H1 (cell line): ENCODE data around the gene SBF2. TPM values are rescaled to one million over a fixed set of nuclear protein-coding genes. Genes with fewer than 3 reads are reported as not detected.

Experiments
- CTCF ChIA-PET: fragments of 300-600 bp; sonication (Branson Sonifier 250); formaldehyde crosslinking; loops from one replicate; lab custom pipeline; 2021; ENCODE audit not compliant: partially characterized antibody; lab: Charles Lee
- POLR2A ChIA-PET: fragments of 300-600 bp; sonication (Branson Sonifier 250); formaldehyde crosslinking; loops from one replicate; lab custom pipeline; 2021; ENCODE audit warnings: inconsistent platforms; ENCODE audit not compliant: partially characterized antibody; lab: Charles Lee
- DNase-seq, 2 experiments: peaks; one replicate each; pipeline versions ENCODE4 v3.0.0 to v3.0.0-alpha.2; 2010 to 2022; ENCODE audit warnings: low spot score in 2 of 2, low read depth in 1 of 2, mixed read lengths in 1 of 2
- FAIRE-seq: peaks from 2 replicates; lab custom pipeline; 2011; peaks lifted over from hg19 to GRCh38; lab: Jason Lieb, UNC
- H2AFZ ChIP-seq: 2 replicates; pipeline ENCODE4 v1.8.1; 2012; ENCODE audit warnings: low read length, inconsistent platforms
- H2AK5ac ChIP-seq: 2 replicates; pipeline ENCODE4 v1.6.1; 2013; ENCODE audit warnings: low read depth, low read length
- H2BK120ac ChIP-seq: replicated peaks from 2 replicates; pipeline ENCODE3; 2013; ENCODE audit warnings: low read depth, low read length, inconsistent platforms
- H2BK12ac ChIP-seq: 2 replicates; pipeline ENCODE4 v1.6.1; 2013; ENCODE audit warnings: low read depth, low read length
- H2BK15ac ChIP-seq: 2 replicates; pipeline ENCODE4 v1.6.1; 2013; ENCODE audit warnings: low read length
- H2BK20ac ChIP-seq: 2 replicates; pipeline ENCODE4 v1.6.1; 2013; ENCODE audit warnings: low read length
- H2BK5ac ChIP-seq: 2 replicates; pipeline ENCODE4 v1.6.1; 2013; ENCODE audit warnings: low read depth, low read length
- H3K14ac ChIP-seq: 2 replicates; pipeline ENCODE4 v1.6.1; 2013; ENCODE audit warnings: inconsistent platforms; ENCODE audit not compliant: insufficient read length
- H3K18ac ChIP-seq: 2 replicates; pipeline ENCODE4 v1.6.1; 2013; ENCODE audit warnings: low read length; ENCODE audit errors: extremely low read depth
- H3K23ac ChIP-seq: 2 replicates; pipeline ENCODE4 v1.6.1; 2013; ENCODE audit warnings: inconsistent platforms; ENCODE audit not compliant: insufficient read length
- H3K23me2 ChIP-seq: 2 replicates; pipeline ENCODE4 v1.6.1; 2013; ENCODE audit warnings: low read depth, low read length
- H3K27ac ChIP-seq: 2 replicates; pipeline ENCODE4 v1.6.1; 2011; ENCODE audit warnings: low read depth, low read length, inconsistent platforms
- H3K27me3 ChIP-seq, 4 experiments: replicated peaks in 1 of 4; 1 replicate in 1 of 4; 2 replicates in 3 of 4; pipeline versions ENCODE4 v1.6.1 to v1.8.1; 2011 to 2013; ENCODE audit warnings: low read length in 3 of 4, mild to moderate bottlenecking in 3 of 4, inconsistent platforms in 2 of 4, mixed read lengths in 2 of 4, moderate library complexity in 1 of 4; ENCODE audit not compliant: control insufficient read depth in 3 of 4, insufficient read depth in 3 of 4; ENCODE audit errors: extremely low read depth in 1 of 4
- H3K36me3 ChIP-seq, 4 experiments: 2 replicates each; pipeline versions ENCODE4 v1.6.1 to v1.8.1; 2011 to 2013; ENCODE audit warnings: mild to moderate bottlenecking in 4 of 4, low read length in 3 of 4, moderate library complexity in 2 of 4, control low read depth in 1 of 4, inconsistent platforms in 1 of 4; ENCODE audit not compliant: insufficient read depth in 4 of 4, control insufficient read depth in 2 of 4
- H3K4ac ChIP-seq: replicated peaks from 2 replicates; pipeline ENCODE3; 2013; ENCODE audit warnings: low read length, low read depth, mixed read lengths, inconsistent platforms; ENCODE audit not compliant: insufficient read length
- H3K4me1 ChIP-seq, 4 experiments: replicated peaks in 1 of 4; 1 replicate in 1 of 4; 2 replicates in 3 of 4; pipeline versions ENCODE4 v1.6.1 to v1.8.1; 2011 to 2013; ENCODE audit warnings: low read length in 3 of 4, inconsistent platforms in 2 of 4, mixed read lengths in 1 of 4; ENCODE audit not compliant: insufficient read depth in 4 of 4, control insufficient read depth in 3 of 4
- H3K4me2 ChIP-seq, 2 experiments: 2 replicates each; pipeline versions ENCODE4 v1.6.1 to v1.8.1; 2011 to 2013; ENCODE audit warnings: low read depth in 2 of 2, low read length in 2 of 2, control low read depth in 1 of 2, inconsistent platforms in 1 of 2, mild to moderate bottlenecking in 1 of 2; ENCODE audit not compliant: insufficient read depth in 1 of 2
- H3K4me3 ChIP-seq, 4 experiments: fragments of 200-600, 300-600 bp in 1 of 4; sonication (generic), shearing (Covaris generic), sonication (Bioruptor Twin) in 1 of 4; 2 replicates each; pipeline versions ENCODE4 v1.5.1 to v1.8.1; 2011 to 2016; ENCODE audit warnings: low read length in 4 of 4, low read depth in 3 of 4, control low read depth in 2 of 4, inconsistent platforms in 2 of 4, mild to moderate bottlenecking in 2 of 4, mixed read lengths in 1 of 4, moderate library complexity in 1 of 4; ENCODE audit not compliant: insufficient read depth in 2 of 4; ENCODE audit errors: extremely low read depth in 1 of 4
- H3K56ac ChIP-seq: replicated peaks from 2 replicates; pipeline ENCODE3; 2013; ENCODE audit warnings: low read depth, mild to moderate bottlenecking, mixed read lengths, low read length, inconsistent platforms; ENCODE audit not compliant: insufficient read length
- H3K79me1 ChIP-seq: 2 replicates; pipeline ENCODE4 v1.6.1; 2013; ENCODE audit warnings: low read depth, low read length, control low read depth
- H3K79me2 ChIP-seq, 2 experiments: 2 replicates each; pipeline versions ENCODE4 v1.6.1 to v1.8.1; 2012 to 2013; ENCODE audit warnings: low read length in 2 of 2, mild to moderate bottlenecking in 2 of 2, inconsistent platforms in 1 of 2; ENCODE audit not compliant: insufficient read depth in 2 of 2, control insufficient read depth in 1 of 2
- H3K9ac ChIP-seq, 4 experiments: replicated peaks in 1 of 4; 1 replicate in 1 of 4; 2 replicates in 3 of 4; pipeline versions ENCODE4 v1.6.1 to v1.8.1; 2011 to 2013; ENCODE audit warnings: low read depth in 3 of 4, low read length in 3 of 4, control low read depth in 2 of 4, mild to moderate bottlenecking in 2 of 4, moderate library complexity in 2 of 4, inconsistent platforms in 1 of 4; ENCODE audit errors: extremely low read depth in 1 of 4
- H3K9me3 ChIP-seq, 2 experiments: 2 replicates each; pipeline versions ENCODE4 v1.6.1 to v1.8.1; 2012 to 2013; ENCODE audit warnings: mild to moderate bottlenecking in 2 of 2, moderate library complexity in 2 of 2, control low read depth in 1 of 2, inconsistent platforms in 1 of 2, low read depth in 1 of 2, low read length in 1 of 2, mixed read lengths in 1 of 2; ENCODE audit not compliant: insufficient read depth in 2 of 2
- H4K20me1 ChIP-seq, 2 experiments: replicated peaks in 1 of 2; 2 replicates each; pipeline versions ENCODE3 to v1.8.1; 2011 to 2013; ENCODE audit warnings: inconsistent platforms in 2 of 2, low read length in 2 of 2, mild to moderate bottlenecking in 1 of 2; ENCODE audit not compliant: insufficient read depth in 2 of 2, control insufficient read depth in 1 of 2
- H4K5ac ChIP-seq: 2 replicates; pipeline ENCODE4 v1.6.1; 2013; ENCODE audit warnings: low read length, low read depth, mixed read lengths, inconsistent platforms; ENCODE audit not compliant: insufficient read length
- H4K8ac ChIP-seq: 2 replicates; pipeline ENCODE4 v1.8.0; 2013; ENCODE audit warnings: mild to moderate bottlenecking, moderate library complexity, low read length, inconsistent platforms; ENCODE audit not compliant: insufficient read depth; ENCODE audit errors: extremely low read depth
- H4K91ac ChIP-seq: replicated peaks from 2 replicates; pipeline ENCODE3; 2013; ENCODE audit warnings: low read length, mixed read lengths, inconsistent platforms; ENCODE audit not compliant: insufficient read length
- CEBPB ChIP-seq: IDR thresholded peaks from 2 replicates; pipeline ENCODE4 v1.6.1; 2012; ENCODE audit warnings: low read depth, low read length
- GTF2F1 ChIP-seq: IDR thresholded peaks from 2 replicates; pipeline ENCODE4 v1.6.1; 2012; ENCODE audit warnings: low read depth, low read length, improper control_type of control experiment, borderline replicate concordance
- YY1 ChIP-seq: IDR thresholded peaks from 2 replicates; pipeline ENCODE4 v1.6.1; 2011; ENCODE audit warnings: low read depth, mild to moderate bottlenecking, low read length
- WGBS, 2 experiments: shearing (Covaris generic) in 1 of 2; methylation state at CpG; one replicate each; pipeline versions ENCODE4 v1.1.6 to v1.1.7; 2013 to 2015; ENCODE audit warnings: low lambda C conversion rate in 2 of 2, mixed read lengths in 2 of 2, inconsistent platforms in 1 of 2, low coverage in 1 of 2, missing lambda C conversion rate in 1 of 2; ENCODE audit not compliant: insufficient replicate concordance in 2 of 2, insufficient coverage in 1 of 2, insufficient read length in 1 of 2; ENCODE audit errors: extremely low coverage in 1 of 2, missing lambda C conversion rate in 1 of 2; 5-methylcytosine and 5-hydroxymethylcytosine counted together
- polyA plus RNA-seq, 7 experiments: library from polyadenylated mRNA; depleted of rRNA in 3 of 7; stranded (reverse) in 5 of 7; unstranded in 2 of 7; fragments of >200 nt in 5 of 7; fragments of 200-250 nt in 2 of 7; gene quantifications; 1 replicate in 5 of 7; 2 replicates in 1 of 7; 4 replicates in 1 of 7; pipeline versions ENCODE4 v1.2.1 to v1.2.3, GENCODE V29; 2011 to 2013; ENCODE audit warnings: missing spikeins in 2 of 7, mixed read lengths in 2 of 7
- total RNA-seq: library from RNA; stranded (reverse); fragmentation: NEBNext Ultra II Directional; extraction: Animal tissue kit (Norgen Biotek cat#: 25700); gene quantifications from 2 replicates; pipeline ENCODE4 v1.2.1, GENCODE V29; 2021

Gene SBF2
- total and polyA plus RNA-seq, 2 of the 8 experiments (the other 6 are each of a cell fraction or from before 2014, with no cell fraction given) = 36.7 to 50.5 TPM

GRCh38 chr11:9862981-9863380 lies 431.0 kb downstream of the SBF2 start:
- Histone ChIP-seq H3K4me3 (no peak overlapping the region; a peak in 1 of 8 replicates), H3K9me3 (no peaks in the 10 kb centered on the region), H3K56ac (no peak overlapping the region), H3K23me2 (no peaks in the 10 kb centered on the region; the same call in 1 of the 2 replicates), H3K79me2 (no peaks in the 10 kb centered on the region), H2BK5ac (no peak overlapping the region; the same call in 1 of the 2 replicates), H3K27ac (no peak overlapping the region), H4K8ac (no peak overlapping the region), H4K5ac (no peak overlapping the region), H3K36me3 (no peaks in the 10 kb centered on the region), H2BK15ac (no peak overlapping the region), H3K9ac (no peak overlapping the region), H2AK5ac (no peak overlapping the region), H2BK120ac (no peak overlapping the region), H3K14ac (no peak overlapping the region), H3K4me1 (peaks cover 3 to 19% (median 13%) of the 10 kb centered on the region in 4 experiments; a peak in 5 of 7 replicates), H4K20me1 (no peaks in the 10 kb centered on the region), H3K79me1 (no peaks in the 10 kb centered on the region), H3K27me3 (no peaks in the 10 kb centered on the region), H3K4me2 (no peak overlapping the region; a peak in 1 of 4 replicates), H2BK12ac (no peak overlapping the region), H2BK20ac (no peak overlapping the region), H2AFZ (no peak overlapping the region), H3K18ac (no peak overlapping the region), H3K4ac (no peak overlapping the region), H3K23ac (no peak overlapping the region), H4K91ac (no peak overlapping the region)
- DNase-seq (no peak), FAIRE-seq (no peak)
- TF ChIP-seq YY1 = no peak
- TF ChIP-seq CEBPB = peak; percentile 72
- no peak for TF ChIP-seq GTF2F1
- CTCF ChIA-PET = interaction anchor here (0.7 to 2.0 kb wide), 15 partner anchors 12 to 503 kb away, joined by 3 to 23 read pairs (median 3); no protein-coding TSS in a partner anchor
- 47% methylated on average over 2 of the region's 2 CpGs; no CpG with 5 or more reads in 1 of the 2 experiments for WGBS, 2 experiments
- POLR2A ChIA-PET = interaction anchor here (0.7 to 1.0 kb wide), 3 partner anchors 23 to 664 kb away, joined by 4 read pairs; no protein-coding TSS in a partner anchor
